ENCODE measurements around the gene DAPK2.

DAPK2 gene

GRCh38 chr15:64022571-64022970 is 23.7 kb downstream of the DAPK2 start:
- DNase-seq, result no peak

GRCh38 chr15:64019764-64020163 is 26.5 kb downstream of the DAPK2 start:
- DNase-seq, result no peak

- DNase-seq, result no peak
These were observed 28.6 kb downstream of the DAPK2 start for GRCh38 chr15:64017591-64018163.

- no peak for DNase-seq
These were observed 29.1 kb downstream of the DAPK2 start for GRCh38 chr15:64017082-64017588.

GRCh38 chr15:64016257-64016656 is 30.0 kb downstream of the DAPK2 start:
- DNase-seq, result no peak

GRCh38 chr15:64014995-64015394 is 31.3 kb downstream of the DAPK2 start:
- DNase-seq, result no peak

GRCh38 chr15:64013179-64014062 is 32.9 kb downstream of the DAPK2 start:
- DNase-seq, result peak; percentile 20

GRCh38 chr15:64011736-64012135 is 34.5 kb downstream of the DAPK2 start:
- DNase-seq, result no peak

- peak; percentile 97 for DNase-seq
These were observed 35.6 kb downstream of the DAPK2 start for GRCh38 chr15:64010719-64011118.

GRCh38 chr15:64009798-64010261 is 36.5 kb downstream of the DAPK2 start:
- peak; percentile 76 for DNase-seq

- DNase-seq, result no peak
These were observed 37.0 kb downstream of the DAPK2 start for GRCh38 chr15:64009241-64009640.

- no peak for DNase-seq
These were observed 38.1 kb downstream of the DAPK2 start for GRCh38 chr15:64008177-64008576.

- no peak for DNase-seq
These were observed 39.6 kb downstream of the DAPK2 start for GRCh38 chr15:64006642-64007041.

GRCh38 chr15:64004587-64004986 is 41.7 kb downstream of the DAPK2 start:
- DNase-seq, result peak; percentile 49

- DNase-seq, result no peak
These were observed 42.2 kb downstream of the DAPK2 start for GRCh38 chr15:64004056-64004455.

- DNase-seq, result no peak
These were observed 43.1 kb downstream of the DAPK2 start for GRCh38 chr15:64003182-64003581.

- DNase-seq, result no peak
These were observed 45.1 kb downstream of the DAPK2 start for GRCh38 chr15:64001148-64001547.

- DNase-seq, result no peak
These were observed 45.9 kb downstream of the DAPK2 start for GRCh38 chr15:64000183-64000951.

- DNase-seq, result no peak
These were observed 47.1 kb downstream of the DAPK2 start for GRCh38 chr15:63999177-63999576.

- DNase-seq, result no peak
These were observed 47.8 kb downstream of the DAPK2 start for GRCh38 chr15:63998489-63998888.

- no peak for DNase-seq
These were observed 48.4 kb downstream of the DAPK2 start for GRCh38 chr15:63997715-63998442.

- no peak for DNase-seq
These were observed 49.4 kb downstream of the DAPK2 start for GRCh38 chr15:63996794-63997357.
